Measurements from ENCODE around the gene ATXN7L1. TPM values are rescaled to one million over a fixed set of nuclear protein-coding genes. Genes with fewer than 3 reads are reported as not detected.

Gene ATXN7L1
- total and polyA plus RNA-seq, 2 experiments from 2014 or later: 6.4 to 8.6 TPM

DNA sequence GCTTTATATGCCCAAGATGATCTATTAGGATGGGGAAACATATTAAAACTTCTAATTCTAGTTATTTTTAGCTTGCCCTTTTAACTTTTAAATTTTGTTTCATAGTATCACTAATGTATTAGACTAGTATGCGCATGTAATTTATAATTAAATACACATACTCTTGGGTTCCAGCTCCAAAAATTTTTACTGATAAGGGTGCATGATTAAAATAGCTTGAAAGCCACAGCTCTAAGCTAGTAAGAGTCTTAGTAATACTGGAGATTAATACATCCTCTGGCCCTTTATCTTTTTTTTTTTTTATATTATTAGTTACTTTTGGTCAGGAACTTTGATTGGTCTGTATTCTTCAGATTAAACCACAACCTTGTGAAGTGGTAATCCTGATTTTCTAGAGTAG lies 53.6 kb downstream of the ATXN7L1 start:
- no peaks in the 10 kb centered on the region for H3K4me1 ChIP-seq (ENCODE audit: low read depth)
- no peak overlapping the region for H3K27ac ChIP-seq
- H3K9me3 ChIP-seq (ENCODE audit: low read depth): no peaks in the 10 kb centered on the region
- H3K36me3 ChIP-seq: no peaks in the 10 kb centered on the region
- no peak overlapping the region for H3K4me3 ChIP-seq
- TF ChIP-seq, protein P1, sequence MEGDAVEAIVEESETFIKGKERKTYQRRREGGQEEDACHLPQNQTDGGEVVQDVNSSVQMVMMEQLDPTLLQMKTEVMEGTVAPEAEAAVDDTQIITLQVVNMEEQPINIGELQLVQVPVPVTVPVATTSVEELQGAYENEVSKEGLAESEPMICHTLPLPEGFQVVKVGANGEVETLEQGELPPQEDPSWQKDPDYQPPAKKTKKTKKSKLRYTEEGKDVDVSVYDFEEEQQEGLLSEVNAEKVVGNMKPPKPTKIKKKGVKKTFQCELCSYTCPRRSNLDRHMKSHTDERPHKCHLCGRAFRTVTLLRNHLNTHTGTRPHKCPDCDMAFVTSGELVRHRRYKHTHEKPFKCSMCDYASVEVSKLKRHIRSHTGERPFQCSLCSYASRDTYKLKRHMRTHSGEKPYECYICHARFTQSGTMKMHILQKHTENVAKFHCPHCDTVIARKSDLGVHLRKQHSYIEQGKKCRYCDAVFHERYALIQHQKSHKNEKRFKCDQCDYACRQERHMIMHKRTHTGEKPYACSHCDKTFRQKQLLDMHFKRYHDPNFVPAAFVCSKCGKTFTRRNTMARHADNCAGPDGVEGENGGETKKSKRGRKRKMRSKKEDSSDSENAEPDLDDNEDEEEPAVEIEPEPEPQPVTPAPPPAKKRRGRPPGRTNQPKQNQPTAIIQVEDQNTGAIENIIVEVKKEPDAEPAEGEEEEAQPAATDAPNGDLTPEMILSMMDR (IDR thresholded peaks at IDR 0.05; ENCODE audit: low read depth, low read length): no peak
- H3K27me3 ChIP-seq: no peaks in the 10 kb centered on the region
- peak in 1 of 2 donors; percentile 38 for DNase-seq (ENCODE audit: low read depth in 1 of 2, low spot score in 1 of 2)

DNA sequence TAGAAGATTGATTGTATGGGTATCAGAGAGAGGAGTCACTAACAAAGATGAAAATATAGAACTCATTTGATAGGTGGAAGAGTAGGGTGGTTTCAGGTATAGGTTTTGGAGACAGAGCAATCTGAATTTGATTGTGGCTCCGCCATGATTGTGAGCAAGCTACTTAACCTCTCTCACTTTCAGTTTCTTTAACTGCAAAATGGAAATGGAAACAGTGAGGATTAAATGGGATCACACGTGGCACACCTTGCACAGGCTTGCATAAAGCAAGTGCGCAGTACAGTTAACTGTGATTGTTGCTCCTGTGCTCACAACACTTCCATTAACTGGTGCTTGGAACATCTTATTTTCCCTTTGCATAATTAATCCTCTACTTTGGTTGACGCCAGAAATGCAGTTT lies 54.9 kb downstream of the ATXN7L1 start:
- no peak overlapping the region for H3K27ac ChIP-seq

DNA sequence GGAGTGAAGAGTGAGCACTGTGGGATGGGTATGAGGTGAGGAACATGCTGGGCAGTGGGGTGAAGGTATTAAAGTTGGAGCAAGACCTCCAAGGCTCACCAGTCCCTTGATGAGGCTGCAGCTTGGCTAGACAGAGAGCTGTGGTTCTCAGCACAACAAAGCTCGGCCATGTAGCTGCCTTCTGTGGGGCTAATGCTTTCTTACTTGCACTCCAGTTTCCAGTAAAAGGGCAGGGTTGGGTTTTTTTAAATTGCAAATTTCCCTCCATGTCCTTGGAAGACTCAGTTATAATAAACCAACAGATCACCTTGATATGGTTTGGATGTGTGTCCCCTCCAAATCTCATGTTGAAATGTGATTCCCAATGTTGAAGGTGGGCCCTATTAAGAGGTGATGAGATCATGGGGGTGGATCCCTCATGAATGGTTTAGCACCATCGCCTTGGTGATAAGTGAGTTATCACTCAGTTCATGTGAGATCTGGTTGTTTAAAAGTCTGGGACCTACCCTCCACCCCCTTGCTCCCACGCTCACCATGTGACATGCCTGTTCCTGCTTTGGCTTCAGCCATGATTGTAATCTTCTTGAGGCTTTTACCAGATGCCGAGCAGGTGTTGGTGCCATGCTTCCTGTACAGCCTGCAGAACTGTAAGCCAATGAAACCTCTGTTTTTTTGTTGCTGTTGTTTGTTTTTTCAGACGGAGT lies 55.9 kb downstream of the ATXN7L1 start:
- no peaks in the 10 kb centered on the region for H3K36me3 ChIP-seq
- no peaks in the 10 kb centered on the region for H3K27me3 ChIP-seq
- H3K4me1 ChIP-seq (ENCODE audit: low read depth): peaks cover 2% of the 10 kb centered on the region
- no peak for DNase-seq (ENCODE audit: low read depth in 1 of 2, low spot score in 1 of 2)
- no peaks in the 10 kb centered on the region for H3K9me3 ChIP-seq (ENCODE audit: low read depth)
- H3K4me3 ChIP-seq: no peak overlapping the region
- H3K27ac ChIP-seq: no peak overlapping the region
- TF ChIP-seq, protein P1 (IDR thresholded peaks at IDR 0.05; ENCODE audit: low read depth, low read length): no peak

More for the DNA sequence above, 54.9 kb downstream of the ATXN7L1 start:
- no peak for DNase-seq (ENCODE audit: low read depth in 1 of 2, low spot score in 1 of 2)
- Histone ChIP-seq H3K4me1 (ENCODE audit: low read depth) (peaks cover 2% of the 10 kb centered on the region), H3K36me3 (no peaks in the 10 kb centered on the region), H3K4me3 (no peak overlapping the region), H3K27me3 (no peaks in the 10 kb centered on the region), H3K9me3 (ENCODE audit: low read depth) (no peaks in the 10 kb centered on the region)
- TF ChIP-seq, protein P1 (IDR thresholded peaks at IDR 0.05; ENCODE audit: low read depth, low read length): no peak

DNA sequence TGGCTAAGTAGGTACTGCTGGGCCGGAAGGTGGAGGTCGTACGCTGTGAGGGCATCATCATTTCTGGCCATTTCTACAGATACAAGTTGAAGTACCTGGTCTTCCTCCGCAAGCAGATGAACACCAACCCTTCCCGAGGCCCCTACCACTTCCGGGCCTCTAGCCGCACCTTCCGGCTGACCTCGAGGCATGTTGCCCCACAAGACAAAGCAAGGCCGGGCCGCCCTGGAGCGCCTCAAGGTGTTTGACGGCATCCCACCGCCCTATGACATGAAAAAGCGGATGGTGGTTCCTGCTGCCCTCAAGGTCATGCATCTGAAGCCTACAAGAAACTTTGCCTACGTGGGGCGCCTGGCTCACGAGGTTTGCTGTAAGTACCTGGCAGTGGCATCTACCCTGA lies 56.8 kb downstream of the ATXN7L1 start:
- no peak overlapping the region for H3K4me3 ChIP-seq
- no peak for DNase-seq (ENCODE audit: low read depth in 1 of 2, low spot score in 1 of 2)
- TF ChIP-seq, protein P1 (IDR thresholded peaks at IDR 0.05; ENCODE audit: low read depth, low read length): no peak

DNA sequence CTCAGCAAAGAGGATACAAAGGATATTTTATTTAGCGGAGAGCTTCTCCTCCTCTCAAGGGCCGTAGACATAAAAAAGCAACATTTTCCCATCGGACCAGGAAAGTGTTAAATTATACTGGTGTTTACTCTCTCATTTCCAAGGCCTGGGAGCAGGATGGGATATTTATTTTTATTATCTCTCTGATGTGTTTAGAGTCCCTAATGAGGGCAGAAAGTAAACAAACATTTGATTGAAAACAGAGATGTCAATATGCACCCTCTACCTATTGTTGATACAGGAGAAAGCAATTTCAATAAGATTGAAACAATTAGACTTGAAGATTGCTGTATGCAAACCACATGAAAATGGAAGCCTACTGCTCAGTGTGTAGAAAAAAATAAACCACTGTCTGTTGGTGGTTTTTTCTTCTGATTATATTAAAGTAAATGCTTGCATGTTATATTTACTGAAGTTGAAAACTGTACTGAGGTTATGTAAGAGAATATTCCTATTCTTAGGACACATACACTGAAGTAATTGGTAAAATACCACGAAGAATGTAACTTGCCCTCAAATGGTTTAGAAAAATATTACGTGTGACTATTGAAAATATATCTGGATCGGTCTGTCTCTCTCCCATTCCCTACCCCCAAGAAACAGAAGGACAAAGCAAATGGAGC lies 59.3 kb downstream of the ATXN7L1 start:
- TF ChIP-seq, protein P1 (IDR thresholded peaks at IDR 0.05; ENCODE audit: low read depth, low read length): no peak
- peaks cover 2% of the 10 kb centered on the region for H3K4me1 ChIP-seq (ENCODE audit: low read depth)
- no peaks in the 10 kb centered on the region for H3K36me3 ChIP-seq
- DNase-seq (ENCODE audit: low read depth in 1 of 2, low spot score in 1 of 2): no peak
- no peaks in the 10 kb centered on the region for H3K9me3 ChIP-seq (ENCODE audit: low read depth)
- no peak overlapping the region for H3K4me3 ChIP-seq
- no peak overlapping the region for H3K27ac ChIP-seq
- H3K27me3 ChIP-seq: no peaks in the 10 kb centered on the region

More for the DNA sequence above, 56.8 kb downstream of the ATXN7L1 start:
- Histone ChIP-seq H3K4me1 (ENCODE audit: low read depth) (peaks cover 2% of the 10 kb centered on the region), H3K36me3 (no peaks in the 10 kb centered on the region), H3K9me3 (ENCODE audit: low read depth) (no peaks in the 10 kb centered on the region), H3K27me3 (no peaks in the 10 kb centered on the region), H3K27ac (no peak overlapping the region)
